Parathyroid adenoma (tissue), 2 donors: ENCODE results near the gene SPINK1.

ENCODE experiments used
- H2AFZ ChIP-seq: fragments of 300-600 bp; sonication (generic); one replicate; pipeline ENCODE4 v1.7.0; 2017; ENCODE audit warnings: antibody characterized with exemption, mild to moderate bottlenecking
- H3K27ac ChIP-seq: fragments of 300-600 bp; sonication (generic); one replicate; pipeline ENCODE4 v1.7.0; 2017
- H3K27me3 ChIP-seq: fragments of 300-600 bp; sonication (generic); one replicate; pipeline ENCODE4 v1.7.0; 2017; ENCODE audit warnings: low read length; ENCODE audit not compliant: control insufficient read depth, insufficient read depth
- H3K36me3 ChIP-seq: fragments of 300-600 bp; sonication (generic); one replicate; pipeline ENCODE4 v1.7.0; 2017; ENCODE audit warnings: low read length; ENCODE audit not compliant: control insufficient read depth, insufficient read depth
- H3K4me1 ChIP-seq: fragments of 300-600 bp; sonication (generic); one replicate; pipeline ENCODE4 v1.7.0; 2017; ENCODE audit warnings: control low read depth
- H3K4me2 ChIP-seq: fragments of 300-600 bp; sonication (generic); one replicate; pipeline ENCODE4 v1.7.0; 2017; ENCODE audit warnings: low read length
- H3K4me3 ChIP-seq: fragments of 300-600 bp; sonication (generic); one replicate; pipeline ENCODE4 v1.7.0; 2017; ENCODE audit warnings: low read depth, low read length
- H3K79me2 ChIP-seq: fragments of 300-600 bp; sonication (generic); one replicate; pipeline ENCODE4 v1.7.0; 2017; ENCODE audit warnings: control low read depth
- H3K9ac ChIP-seq: fragments of 300-600 bp; sonication (generic); one replicate; pipeline ENCODE4 v1.7.0; 2017; ENCODE audit warnings: mild to moderate bottlenecking
- H3K9me3 ChIP-seq: fragments of 300-600 bp; sonication (generic); one replicate; pipeline ENCODE4 v1.7.0; 2017; ENCODE audit warnings: low read length; ENCODE audit not compliant: control insufficient read depth
- CTCF ChIP-seq: fragments of 300-600 bp; sonication (generic); IDR thresholded peaks from one replicate; pipeline ENCODE4 v1.7.0; 2017; ENCODE audit warnings: antibody characterized with exemption, mild to moderate bottlenecking
- donor health status: primary hyperparathyroidism.

The SPINK1 gene

GRCh38 chr5:147845618-147846017 is 14.1 kb upstream of the SPINK1 start:
- no peak overlapping the region for H3K4me2 ChIP-seq
- no peaks in the 10 kb centered on the region for H3K27me3 ChIP-seq
- H3K9me3 ChIP-seq: no peaks in the 10 kb centered on the region
- no peaks in the 10 kb centered on the region for H3K36me3 ChIP-seq
- no peak for TF ChIP-seq CTCF
- H3K4me1 ChIP-seq: no peaks in the 10 kb centered on the region
- no peak overlapping the region for H3K4me3 ChIP-seq
- no peak overlapping the region for H3K27ac ChIP-seq
- no peak overlapping the region for H2AFZ ChIP-seq
- no peaks in the 10 kb centered on the region for H3K79me2 ChIP-seq
- no peak overlapping the region for H3K9ac ChIP-seq

- no peaks in the 10 kb centered on the region for H3K4me1 ChIP-seq
- no peaks in the 10 kb centered on the region for H3K9me3 ChIP-seq
- no peak overlapping the region for H3K27ac ChIP-seq
- no peak overlapping the region for H3K4me3 ChIP-seq
- H3K27me3 ChIP-seq: no peaks in the 10 kb centered on the region
- H3K9ac ChIP-seq: no peak overlapping the region
- TF ChIP-seq CTCF: no peak
- H3K4me2 ChIP-seq: no peak overlapping the region
- H2AFZ ChIP-seq: no peak overlapping the region
- H3K36me3 ChIP-seq: no peaks in the 10 kb centered on the region
- no peaks in the 10 kb centered on the region for H3K79me2 ChIP-seq
These were observed 13.4 kb upstream of the SPINK1 start for GRCh38 chr5:147844846-147845245.

GRCh38 chr5:147842869-147843268 is 11.4 kb upstream of the SPINK1 start:
- TF ChIP-seq CTCF: no peak
- Histone ChIP-seq H3K4me1 (no peaks in the 10 kb centered on the region), H3K27ac (no peak overlapping the region), H2AFZ (no peak overlapping the region), H3K9ac (no peak overlapping the region), H3K9me3 (no peaks in the 10 kb centered on the region), H3K79me2 (no peaks in the 10 kb centered on the region), H3K36me3 (no peaks in the 10 kb centered on the region), H3K4me3 (no peak overlapping the region), H3K27me3 (no peaks in the 10 kb centered on the region), H3K4me2 (no peak overlapping the region)

- no peaks in the 10 kb centered on the region for H3K27me3 ChIP-seq
- no peak overlapping the region for H3K4me2 ChIP-seq
- no peak overlapping the region for H3K4me3 ChIP-seq
- H3K36me3 ChIP-seq: no peaks in the 10 kb centered on the region
- no peak overlapping the region for H3K27ac ChIP-seq
- H2AFZ ChIP-seq: no peak overlapping the region
- H3K79me2 ChIP-seq: no peaks in the 10 kb centered on the region
- H3K4me1 ChIP-seq: no peaks in the 10 kb centered on the region
- no peak for TF ChIP-seq CTCF
- H3K9ac ChIP-seq: no peak overlapping the region
- no peaks in the 10 kb centered on the region for H3K9me3 ChIP-seq
These were observed 5.0 kb upstream of the SPINK1 start for GRCh38 chr5:147836439-147836838.

- no peaks in the 10 kb centered on the region for H3K79me2 ChIP-seq
- no peaks in the 10 kb centered on the region for H3K4me1 ChIP-seq
- no peaks in the 10 kb centered on the region for H3K36me3 ChIP-seq
- TF ChIP-seq CTCF: no peak
- no peak overlapping the region for H3K27ac ChIP-seq
- H3K4me2 ChIP-seq: no peak overlapping the region
- H3K4me3 ChIP-seq: no peak overlapping the region
- no peak overlapping the region for H2AFZ ChIP-seq
- H3K27me3 ChIP-seq: no peaks in the 10 kb centered on the region
- no peak overlapping the region for H3K9ac ChIP-seq
- H3K9me3 ChIP-seq: no peaks in the 10 kb centered on the region
These were observed 3.9 kb upstream of the SPINK1 start for GRCh38 chr5:147835386-147835798.
